T-helper 2 cell (primary cell): Measurements from ENCODE around the gene CHPF2.
A peak's percentile ranks its signal among the peaks of the same experiment; 100 is the strongest.

ENCODE experiments used
- DNase-seq, 5 experiments: peaks; one replicate each; pipeline versions ENCODE4 v3.0.0 to v3.0.0-alpha.2; 2012 to 2022

Gene CHPF2

GRCh38 chr7:151246851-151247580 lies 14.7 kb downstream of the CHPF2 start:
- DNase-seq = no peak

DNA sequence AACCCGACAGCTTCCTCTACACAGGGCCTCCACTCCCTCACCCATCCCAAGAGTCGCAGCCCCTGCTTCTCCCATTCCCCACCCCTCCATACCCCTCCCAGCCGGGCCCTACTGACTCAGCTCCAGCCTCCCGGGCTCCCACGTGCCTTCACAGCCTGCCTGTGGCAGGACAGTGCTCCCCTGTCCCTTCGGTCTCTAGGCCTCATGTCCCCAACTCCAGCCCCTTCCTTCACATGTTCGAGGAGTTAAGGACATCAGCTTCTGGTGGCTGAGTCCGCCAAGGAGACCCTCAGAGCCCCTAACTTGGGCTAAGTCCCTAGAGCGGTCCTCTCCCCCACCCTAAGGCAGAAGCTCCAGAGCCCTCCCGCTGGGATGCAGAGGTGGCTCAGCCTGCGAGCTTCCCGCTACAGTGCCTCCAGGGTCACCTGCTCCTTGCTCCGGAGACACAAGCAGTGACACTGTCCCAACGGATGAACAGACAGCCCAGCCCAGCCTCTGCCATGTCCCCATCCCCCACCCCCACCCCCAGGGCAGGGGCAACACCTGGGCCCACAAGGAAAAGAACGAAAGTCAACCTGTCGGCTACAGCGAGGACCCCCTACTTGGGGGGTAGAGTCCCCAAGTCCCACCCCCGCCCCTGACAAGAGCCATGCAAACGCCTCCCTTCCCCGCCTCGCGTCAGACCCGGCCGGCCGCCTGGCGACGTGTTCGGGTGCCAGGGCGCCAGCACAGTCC lies 15.5 kb downstream of the CHPF2 start:
- no peak for DNase-seq

- no peak for DNase-seq
Observed at GRCh38 chr7:151248346-151249033, 16.2 kb downstream of the CHPF2 start, which contains the start of gene SMARCD3. Gene SMARCD3 (minus strand): TSS chr7:151248694. CDS start chr7:151248562, 132 bp downstream.

DNA sequence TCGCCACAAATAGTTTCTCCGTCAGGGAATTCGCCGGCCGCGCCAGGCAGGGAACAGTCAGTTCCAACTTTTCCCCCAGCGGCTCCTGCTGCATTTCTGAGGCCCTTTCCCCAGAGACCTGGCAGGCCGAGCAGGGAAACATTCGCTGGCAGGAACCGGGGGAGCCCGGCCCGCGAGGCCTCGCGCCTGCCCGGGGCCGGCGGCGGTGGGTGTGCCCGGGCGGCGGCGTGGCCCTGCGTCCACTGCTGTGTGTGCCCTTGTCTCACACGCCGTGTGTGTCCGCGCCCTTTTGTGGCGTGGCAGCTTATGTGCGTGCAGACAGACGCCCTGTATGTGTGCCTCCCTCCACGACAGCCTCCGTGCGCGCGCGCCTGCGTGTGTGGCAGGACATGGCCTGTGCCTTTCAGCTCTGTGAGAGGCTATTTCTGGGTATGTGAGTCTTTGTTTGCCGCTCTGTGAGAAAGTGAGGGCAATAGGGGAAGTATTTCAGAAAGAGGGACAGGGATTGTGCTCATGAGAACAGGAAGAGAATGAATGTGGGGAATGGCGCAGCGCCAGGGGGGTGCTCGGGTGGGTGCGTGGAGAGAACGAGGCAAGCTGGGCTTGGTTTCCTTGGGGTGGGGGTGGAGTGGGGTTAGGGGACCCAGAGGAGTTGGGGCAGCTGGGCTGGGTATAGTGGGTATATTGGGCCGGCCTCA lies 16.9 kb downstream of the CHPF2 start:
- peak in 1 of 5 experiments; percentile 44 for DNase-seq

GRCh38 chr7:151249732-151250072 lies 17.4 kb downstream of the CHPF2 start:
- DNase-seq = no peak

DNA sequence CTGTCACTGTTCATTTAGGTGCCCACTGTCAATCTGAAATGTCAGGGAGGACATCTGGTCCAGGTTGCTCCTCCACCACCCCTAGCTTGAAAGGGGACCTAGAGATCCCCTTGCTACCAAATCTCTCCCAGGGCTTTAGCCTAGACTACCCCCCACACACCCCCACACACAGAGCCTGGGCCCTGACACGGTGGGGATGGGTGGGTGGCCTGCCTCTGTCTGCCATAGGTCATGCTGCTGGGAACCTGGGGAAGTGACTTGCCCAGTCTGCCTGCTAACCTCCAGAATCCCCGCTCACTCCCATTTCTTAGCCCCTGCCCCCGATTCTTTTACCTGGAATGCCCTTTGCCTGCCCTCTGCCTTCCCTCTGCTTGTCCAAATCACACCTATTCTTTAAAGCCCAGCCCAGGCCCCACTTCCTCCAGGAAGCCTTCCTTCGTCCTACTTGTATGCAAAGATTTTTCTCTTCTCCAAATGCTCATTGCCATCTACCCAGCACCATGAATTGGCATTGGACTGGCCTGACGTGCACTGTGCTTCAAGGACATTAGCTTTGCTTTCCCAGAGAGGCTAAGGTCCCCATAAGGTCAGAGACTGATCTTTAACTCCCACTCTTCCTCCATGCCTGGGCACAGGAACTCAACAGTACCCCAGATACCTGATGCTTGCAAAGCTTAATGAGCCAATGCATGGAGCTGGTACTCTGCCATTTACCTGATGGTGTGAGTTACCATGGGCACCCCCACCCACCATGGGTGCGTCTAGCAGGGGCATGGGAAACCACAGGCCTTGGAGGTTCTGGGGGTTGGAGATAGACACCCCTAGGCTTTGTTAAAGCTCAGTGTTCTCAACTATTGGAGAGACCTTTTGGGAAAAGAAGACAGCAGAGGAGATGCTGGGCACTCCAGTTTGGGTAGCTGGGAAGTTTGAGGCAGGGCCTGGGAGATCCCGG lies 18.2 kb downstream of the CHPF2 start:
- no peak for DNase-seq

DNA sequence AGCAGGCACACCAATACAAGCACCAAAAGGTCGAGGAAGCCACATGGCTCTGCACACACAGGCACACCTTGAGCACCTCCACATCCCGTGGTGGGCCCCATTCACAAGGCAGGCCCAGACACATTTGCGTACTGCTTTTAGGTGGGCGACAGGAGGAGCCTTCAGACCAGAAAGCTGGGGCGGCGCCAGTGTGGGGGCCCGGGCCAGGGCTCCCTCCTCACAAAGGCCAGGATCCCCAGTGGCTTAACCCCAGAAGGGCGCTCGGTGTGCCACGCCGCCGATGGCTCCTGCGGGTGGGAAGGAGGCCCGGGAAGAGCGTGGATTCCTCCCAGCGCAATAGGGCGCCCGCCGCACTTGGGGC lies 19.0 kb downstream of the CHPF2 start:
- DNase-seq = no peak

- no peak for DNase-seq
Observed at GRCh38 chr7:151251689-151252560, 19.6 kb downstream of the CHPF2 start.

DNA sequence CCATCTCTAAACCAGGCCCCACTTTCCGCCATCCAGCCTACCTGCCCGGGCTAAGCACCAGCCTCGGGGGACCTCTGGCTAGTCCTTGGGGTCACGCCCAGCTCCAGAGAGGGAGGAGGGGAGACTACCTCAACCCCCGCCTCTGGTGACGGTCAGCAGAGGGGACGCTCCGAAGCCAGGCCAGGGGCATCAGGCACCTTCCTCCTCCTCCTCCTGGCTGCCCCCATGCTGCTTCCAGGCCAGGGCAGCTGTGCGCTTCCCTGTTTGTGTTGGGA lies 20.2 kb downstream of the CHPF2 start:
- no peak for DNase-seq

- DNase-seq = no peak
Observed at GRCh38 chr7:151252961-151253711, 20.9 kb downstream of the CHPF2 start.

DNA sequence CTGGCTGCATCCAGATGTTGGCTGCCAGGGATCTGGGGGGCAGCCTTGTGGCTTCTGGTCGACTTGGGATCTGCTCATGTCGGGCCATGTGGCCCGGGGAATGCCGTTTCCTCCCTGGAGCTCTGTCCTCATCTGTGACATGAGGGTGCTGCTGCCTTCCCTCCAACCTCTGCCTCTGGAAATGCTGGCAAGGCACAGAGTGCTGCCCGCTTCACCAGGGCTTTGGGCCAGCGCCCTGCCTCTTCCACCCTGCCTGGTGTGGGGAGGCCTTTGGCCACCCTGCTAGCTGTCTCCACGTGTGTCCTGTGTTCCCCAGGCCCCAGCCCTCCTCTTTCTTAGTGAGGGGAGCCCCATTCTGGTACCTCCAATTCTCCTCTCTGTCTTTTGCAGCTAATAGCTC lies 22.0 kb downstream of the CHPF2 start:
- DNase-seq = no peak

DNA sequence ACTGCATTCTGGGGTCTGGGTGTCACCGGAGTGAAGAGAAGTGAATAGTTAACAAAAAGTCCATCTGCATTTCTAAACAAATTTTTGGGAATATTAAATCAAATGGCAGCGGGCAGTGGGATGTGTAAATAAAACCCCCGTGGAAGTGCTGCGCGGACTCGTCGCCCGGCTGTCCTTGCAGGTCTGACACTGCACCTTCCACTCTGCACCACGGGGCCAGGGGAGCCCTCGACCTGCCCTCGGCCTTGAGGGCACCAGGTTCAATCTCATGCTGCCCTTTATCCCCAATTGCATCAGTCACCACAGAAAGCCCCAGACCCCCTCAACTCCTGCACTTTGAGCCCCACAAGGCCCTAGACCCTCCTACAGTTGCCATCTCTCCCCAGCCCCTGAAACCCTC lies 22.6 kb downstream of the CHPF2 start:
- no peak for DNase-seq

DNA sequence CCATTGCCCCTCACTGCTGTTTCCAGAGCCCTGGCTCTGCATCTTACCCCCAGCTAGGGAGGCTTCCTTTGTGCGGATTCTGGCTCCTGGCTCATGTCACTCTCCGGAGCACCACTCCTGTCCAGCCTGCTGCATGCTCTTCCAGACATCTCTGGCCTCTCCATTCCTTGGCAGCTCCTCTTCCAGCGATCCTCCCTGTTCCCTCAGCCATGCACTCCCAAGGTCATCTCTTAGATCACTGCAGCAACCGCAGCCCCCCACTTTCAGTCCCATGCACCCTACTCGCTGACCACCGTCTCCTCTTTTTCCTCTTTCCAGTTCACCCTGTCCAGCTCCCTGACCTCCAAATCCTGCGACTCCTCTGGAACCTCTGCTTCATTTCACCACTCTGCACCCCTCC lies 23.1 kb downstream of the CHPF2 start:
- DNase-seq = no peak

DNA sequence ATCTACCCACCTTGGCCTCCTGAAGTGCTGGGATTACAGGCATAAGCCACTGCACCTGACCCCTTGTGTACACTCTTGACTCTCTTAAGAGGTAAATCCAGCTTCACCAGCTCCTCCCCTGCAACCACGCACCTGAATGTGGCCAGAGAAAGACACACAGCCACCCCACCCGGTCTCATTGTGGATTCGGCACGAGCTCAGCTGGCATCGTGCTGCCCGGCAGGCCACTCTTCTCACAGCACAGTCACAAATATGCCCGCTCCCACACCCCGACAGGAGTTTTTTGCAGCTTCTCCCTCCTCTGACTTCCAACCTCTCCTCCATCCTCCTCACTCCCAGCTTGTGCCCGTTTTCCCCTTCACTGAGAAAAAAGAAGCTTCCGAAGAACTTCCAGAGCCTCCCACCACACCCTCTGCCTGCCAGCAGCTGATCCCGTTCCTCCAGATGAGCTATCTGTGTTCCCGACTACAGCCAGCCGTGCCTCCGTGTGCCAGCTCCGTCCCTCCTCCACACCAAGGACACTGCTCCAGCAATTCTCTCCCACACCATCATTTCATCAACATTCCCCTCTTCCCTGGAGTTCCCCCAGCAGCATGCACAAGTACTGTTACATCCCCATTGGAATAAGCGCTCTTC lies 24.2 kb downstream of the CHPF2 start:
- DNase-seq = no peak

DNA sequence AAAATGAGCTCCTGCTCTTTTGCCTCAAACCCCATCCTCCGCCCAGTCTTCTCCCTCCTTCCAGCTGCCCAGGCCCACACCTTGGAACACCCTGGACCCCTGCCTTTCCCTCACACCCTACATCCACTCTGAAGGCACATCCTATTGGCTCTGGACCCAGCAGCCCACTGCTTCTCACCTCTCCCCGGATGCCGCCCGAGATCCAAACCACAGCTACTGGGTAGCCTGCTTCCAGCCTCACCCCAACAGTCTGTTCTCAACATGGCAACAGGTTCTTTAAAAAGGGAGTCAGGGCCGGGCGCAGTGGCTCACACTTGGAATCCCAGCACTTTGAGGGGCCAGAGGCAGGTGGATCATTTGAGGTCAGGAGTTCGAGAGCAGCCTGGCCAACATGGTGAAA lies 25.7 kb downstream of the CHPF2 start:
- DNase-seq = no peak

GRCh38 chr7:151260471-151260870 lies 28.2 kb downstream of the CHPF2 start:
- DNase-seq = no peak

DNA sequence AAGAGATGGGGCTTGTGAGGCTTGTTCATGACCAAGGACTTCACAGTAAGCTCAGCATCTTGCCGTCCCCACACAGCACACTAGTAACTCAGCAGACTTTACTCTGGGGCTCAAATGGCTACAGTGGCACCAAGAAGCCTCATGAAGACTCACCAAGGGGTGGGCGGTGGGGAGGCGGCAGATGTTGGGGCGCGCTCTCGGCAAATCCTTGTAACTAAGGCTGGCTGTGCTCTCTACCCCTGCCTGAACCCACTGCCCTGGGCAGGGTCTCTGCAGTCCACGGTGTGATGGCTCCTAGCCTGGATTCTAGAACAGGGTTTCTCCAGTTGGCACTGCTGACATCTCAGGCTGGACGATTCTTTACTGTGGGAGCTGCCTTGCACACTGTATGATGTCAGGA lies 28.6 kb downstream of the CHPF2 start:
- no peak for DNase-seq

DNA sequence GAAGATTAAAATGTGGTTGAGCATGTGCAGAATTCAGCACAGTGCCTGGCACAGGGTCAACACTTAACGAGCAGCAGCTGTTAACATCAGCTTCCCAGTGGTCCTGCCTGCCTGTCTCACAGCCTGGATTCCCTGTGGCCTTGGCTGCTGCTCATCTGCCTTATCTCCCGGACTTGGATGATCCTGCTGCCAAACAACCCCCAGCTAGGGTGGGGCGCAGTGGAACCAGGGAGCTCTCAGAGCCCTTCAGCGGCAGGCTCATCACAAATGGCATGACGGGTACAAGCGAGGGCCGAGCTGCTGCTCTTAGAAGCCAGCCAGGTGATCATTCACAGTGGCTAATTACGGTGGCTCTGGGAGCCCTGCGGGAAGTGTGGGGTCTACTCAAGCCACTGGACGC lies 29.2 kb downstream of the CHPF2 start:
- DNase-seq = no peak

GRCh38 chr7:151264615-151265014 lies 32.3 kb downstream of the CHPF2 start:
- DNase-seq = no peak

DNA sequence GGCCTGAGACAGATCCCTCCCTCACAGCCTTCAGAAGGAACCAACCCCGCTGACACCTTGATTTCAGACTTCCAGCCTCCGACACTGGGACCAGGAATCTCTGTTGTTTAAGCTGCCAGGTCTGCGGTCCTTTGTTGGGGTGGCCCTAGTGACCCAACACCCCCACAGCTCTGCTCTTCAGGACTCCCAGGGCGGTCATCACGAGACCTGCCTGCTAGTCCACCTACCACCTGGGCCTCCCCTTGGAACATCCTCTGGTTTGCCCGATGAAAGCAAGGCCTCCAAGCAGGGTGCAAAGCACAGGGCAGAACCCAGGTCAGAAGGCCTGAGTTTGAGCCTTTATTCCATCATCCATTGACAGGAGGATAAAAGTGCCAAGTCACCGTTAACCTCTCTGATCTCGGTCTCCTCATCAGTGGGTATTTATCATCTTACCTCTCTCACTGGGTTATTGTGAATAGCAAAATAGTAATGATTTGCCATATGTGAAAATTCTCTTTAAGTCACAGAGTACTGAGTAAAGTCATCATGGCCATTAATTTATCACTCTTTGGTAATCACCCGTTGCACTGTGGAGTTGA lies 33.2 kb downstream of the CHPF2 start:
- DNase-seq = no peak
